Brain pericyte (primary cell): ENCODE data around the gene ACOT7.

Source experiments
- DNase-seq: peaks from one replicate; pipeline ENCODE4 v3.0.0-alpha.2; 2012; ENCODE audit warnings: low read depth, low spot score

ACOT7 gene

DNA sequence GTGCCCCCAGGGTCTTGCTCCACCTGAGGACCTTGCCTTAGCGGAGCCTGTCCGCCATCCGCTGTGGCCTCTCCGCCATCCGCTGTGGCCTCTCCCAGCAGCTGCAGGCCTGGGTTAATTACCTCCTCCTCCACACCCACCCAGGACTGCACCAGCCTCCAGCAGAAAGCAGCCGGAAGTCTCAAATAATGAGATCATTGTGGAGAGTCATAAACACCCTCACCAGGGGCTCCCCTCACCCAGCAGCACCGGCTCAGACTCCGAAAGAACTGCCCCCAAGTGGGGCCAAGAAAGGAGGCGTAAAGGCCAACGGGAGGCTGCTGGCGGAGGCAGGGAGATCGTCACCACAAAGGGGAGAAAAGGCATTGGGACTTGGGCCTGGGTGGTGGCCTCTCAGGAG is 122.0 kb downstream of the ACOT7 start:
- no peak for DNase-seq

DNA sequence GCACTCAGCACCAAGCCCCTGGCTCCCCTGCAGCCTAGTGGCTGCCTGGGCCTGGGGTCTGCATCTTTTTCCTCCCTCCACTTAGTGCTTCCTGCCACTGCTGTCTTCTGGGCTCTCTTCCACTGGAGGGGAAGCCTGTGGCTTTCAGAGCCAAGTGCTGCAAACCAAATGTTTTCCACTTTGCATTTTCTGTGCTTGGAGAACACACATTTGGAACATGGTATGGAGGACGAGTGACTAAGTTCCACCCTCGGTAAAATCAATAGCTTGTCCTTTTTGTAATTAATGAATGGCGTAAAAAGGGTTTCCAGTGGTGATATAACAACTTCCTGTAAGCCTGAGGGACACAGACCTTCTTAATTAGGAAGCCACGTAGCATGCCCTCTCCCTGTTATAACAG is 122.6 kb downstream of the ACOT7 start:
- no peak for DNase-seq

GRCh38 chr1:6270401-6270800 is 123.2 kb downstream of the ACOT7 start:
- DNase-seq = no peak

- no peak for DNase-seq
Measured at GRCh38 chr1:6269720-6270400, 123.7 kb downstream of the ACOT7 start.

DNA sequence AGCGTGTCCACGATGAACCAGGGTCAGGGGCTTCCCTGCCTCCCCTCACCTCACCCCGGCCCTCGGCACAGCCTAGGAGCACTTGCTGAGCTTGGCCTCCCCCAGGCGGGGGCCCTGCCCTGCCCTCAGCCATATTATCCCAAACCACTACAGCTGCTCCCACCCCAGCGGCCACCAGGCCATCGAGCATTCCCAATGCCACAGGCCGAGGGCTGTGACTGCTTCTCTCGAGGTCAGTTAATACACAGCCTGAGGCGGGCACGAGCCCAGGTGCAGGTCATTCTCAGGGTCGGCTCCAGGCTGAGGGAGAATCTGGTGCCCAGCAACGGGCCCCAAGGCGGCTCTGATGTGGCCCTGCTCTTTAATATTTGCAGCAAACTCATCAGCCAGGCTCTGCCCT is 124.3 kb downstream of the ACOT7 start:
- DNase-seq = no peak

GRCh38 chr1:6268415-6268814 is 125.2 kb downstream of the ACOT7 start:
- DNase-seq = no peak

GRCh38 chr1:6267686-6268322 is 125.8 kb downstream of the ACOT7 start:
- DNase-seq = no peak

- no peak for DNase-seq
Measured at GRCh38 chr1:6266641-6267040, 126.9 kb downstream of the ACOT7 start.

DNA sequence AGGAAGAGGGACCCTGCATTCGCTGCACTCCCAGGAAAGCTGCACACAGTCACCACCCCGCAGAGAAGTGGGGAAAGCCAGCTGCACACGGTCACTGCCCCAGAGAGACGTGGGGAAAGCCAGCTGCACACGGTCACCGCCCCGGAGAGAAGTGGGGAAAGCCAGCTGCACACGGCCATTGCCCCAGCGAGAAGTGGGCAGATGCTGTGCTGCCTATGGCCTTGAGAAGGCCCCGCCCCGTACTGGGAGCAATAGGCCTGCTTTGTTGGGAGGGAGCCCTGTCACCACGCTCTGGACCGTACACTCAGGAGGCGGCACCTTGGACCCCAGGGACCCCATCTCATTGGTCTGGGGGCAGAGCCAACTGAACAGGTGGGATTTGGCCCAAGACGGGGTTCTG is 128.4 kb downstream of the ACOT7 start:
- no peak for DNase-seq

DNA sequence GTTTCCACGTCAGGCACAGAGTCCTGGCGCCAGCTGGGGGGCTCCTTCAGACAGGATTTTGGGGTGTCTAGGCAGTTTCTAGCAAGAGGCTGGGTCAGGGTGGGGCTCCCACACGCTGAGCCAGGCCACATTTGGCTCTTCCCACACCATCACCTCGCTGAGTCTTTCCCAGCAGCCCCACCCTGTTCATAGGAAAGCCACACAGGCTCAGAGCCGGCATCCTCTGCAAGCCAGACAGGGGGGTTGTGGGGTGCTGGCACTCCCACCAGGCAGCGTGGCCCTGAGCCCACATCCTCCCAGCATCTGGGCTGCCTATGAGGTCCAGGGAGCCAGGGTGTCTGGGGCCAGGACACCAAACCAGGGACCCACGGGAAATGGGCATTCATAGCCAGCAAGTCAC is 129.9 kb downstream of the ACOT7 start:
- no peak for DNase-seq

GRCh38 chr1:6262555-6263420 is 130.8 kb downstream of the ACOT7 start:
- DNase-seq = no peak

- DNase-seq = no peak
Measured at GRCh38 chr1:6261615-6261995, 132.0 kb downstream of the ACOT7 start.

DNA sequence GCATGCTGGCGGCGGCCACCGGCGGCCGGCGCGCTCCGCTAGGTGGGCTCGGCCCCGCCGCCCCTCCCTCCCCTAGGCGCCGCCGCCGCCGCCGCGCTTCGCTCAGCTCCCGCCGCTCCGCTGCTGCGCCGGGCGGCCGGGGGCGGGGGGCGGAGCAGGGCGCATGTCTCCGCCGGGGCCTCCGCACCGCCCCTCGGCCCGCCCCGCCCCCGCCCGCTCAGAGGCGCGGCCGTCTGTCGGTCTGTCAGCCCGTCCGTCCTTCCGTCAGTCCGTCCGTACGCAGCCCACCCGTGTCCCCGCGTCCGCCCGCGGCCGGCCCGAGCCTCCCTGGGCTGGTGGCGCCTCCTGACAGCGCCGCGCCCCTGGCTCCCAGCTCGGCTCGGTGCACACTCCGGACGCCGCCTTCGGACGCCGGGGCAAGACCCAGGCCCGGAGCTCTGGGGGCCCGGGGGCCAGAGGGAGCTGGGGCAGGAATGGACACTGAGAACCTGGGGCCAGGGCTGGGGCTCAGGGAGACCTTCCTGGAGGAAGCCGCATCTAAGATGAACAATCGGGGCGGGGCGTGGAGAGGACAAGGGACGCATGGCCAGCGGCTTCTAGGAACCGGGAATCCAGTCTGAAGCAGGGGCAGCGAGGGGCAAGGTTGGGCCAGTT is 132.5 kb downstream of the ACOT7 start, which contains the start of gene GPR153:
Gene GPR153, minus strand, starts transcription at position 138 of the 654 bp plus-strand sequence. CDS start 6,193 bp downstream, outside the sequence.
- no peak for DNase-seq

GRCh38 chr1:6260433-6260934 is 133.1 kb downstream of the ACOT7 start:
- DNase-seq = no peak

DNA sequence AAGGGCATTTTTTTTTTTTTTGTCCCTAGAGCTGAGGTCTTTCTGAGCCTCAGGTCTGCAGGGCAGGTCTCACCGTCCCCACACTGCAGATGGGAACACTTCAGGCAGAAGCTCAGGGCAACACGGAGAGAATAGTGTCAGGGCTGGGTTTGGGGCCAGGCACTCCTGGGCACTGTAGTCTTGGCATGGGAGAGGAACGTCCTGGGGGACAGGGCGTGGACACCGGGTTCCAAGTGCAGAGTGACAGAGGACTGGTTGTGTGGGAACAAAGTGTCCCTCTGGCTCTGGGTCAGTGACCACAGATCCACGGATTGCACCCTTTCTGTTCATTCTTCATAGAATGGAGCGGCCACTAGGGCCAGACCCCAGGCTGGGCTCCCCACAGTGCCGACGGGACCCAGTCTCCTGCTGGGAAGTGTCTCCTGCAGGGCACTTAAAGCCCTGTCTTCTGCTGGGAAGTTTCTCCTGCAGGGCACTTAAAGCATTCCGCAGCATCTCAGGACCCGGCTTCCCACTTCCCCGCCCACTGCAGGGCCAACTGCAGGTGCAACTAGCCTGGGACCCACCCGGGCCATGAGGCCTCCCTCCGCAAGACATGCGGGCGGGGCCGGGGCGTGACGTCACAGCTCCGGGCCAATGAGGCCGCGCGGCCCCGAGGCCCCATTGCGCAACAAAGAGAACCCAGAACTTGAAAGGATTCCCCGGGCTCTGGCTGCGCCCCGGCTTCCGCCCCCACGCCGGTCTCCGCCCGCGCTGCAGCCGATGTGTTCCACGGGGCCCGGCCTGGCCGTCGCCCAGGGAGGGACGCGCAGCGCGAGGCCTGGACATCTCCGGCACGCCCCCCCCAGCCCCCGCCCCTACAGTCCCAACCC is 133.8 kb downstream of the ACOT7 start:
- no peak for DNase-seq

GRCh38 chr1:6258675-6259074 is 134.9 kb downstream of the ACOT7 start:
- no peak for DNase-seq

- DNase-seq = no peak
Measured at GRCh38 chr1:6257541-6258069, 136.0 kb downstream of the ACOT7 start.

DNA sequence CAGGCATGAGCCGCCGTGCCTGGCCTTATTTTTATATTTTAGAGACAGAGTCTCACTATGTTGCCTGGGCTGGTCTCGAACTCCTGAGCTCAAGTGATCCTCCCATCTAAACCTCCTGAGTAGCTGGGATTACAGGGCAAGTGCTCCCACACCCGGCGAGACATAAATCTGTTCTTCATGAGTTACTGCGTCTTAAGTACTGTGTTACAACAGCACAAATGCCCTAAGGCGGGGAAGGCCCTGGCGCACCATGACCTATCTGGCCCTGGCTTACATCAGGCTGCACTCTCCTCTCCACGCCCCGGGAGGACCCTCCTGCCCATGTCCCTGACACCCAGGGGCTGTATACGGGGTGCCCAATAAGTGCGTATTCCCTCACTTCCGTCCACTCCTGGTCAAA is 136.9 kb downstream of the ACOT7 start:
- DNase-seq = no peak

DNA sequence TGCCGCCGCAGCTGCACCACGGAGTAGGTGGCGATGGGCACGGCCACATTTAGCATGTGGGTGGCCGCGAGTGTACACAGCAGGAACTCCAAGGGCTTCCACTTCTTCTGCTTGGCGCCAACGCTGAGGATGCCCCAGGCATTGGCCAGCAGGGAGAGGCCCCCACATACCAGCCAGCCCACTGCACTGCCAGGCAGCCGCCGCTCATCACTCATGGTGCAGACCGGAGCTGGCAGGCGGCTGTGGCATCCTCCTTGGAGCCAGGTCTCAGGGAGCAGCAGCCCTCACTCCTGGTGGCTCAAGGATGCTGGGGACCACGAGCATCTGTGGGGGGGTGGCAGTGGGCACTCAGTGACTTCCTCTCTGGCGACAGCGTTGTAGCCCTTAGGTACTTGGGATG is 138.9 kb downstream of the ACOT7 start:
- no peak for DNase-seq

DNA sequence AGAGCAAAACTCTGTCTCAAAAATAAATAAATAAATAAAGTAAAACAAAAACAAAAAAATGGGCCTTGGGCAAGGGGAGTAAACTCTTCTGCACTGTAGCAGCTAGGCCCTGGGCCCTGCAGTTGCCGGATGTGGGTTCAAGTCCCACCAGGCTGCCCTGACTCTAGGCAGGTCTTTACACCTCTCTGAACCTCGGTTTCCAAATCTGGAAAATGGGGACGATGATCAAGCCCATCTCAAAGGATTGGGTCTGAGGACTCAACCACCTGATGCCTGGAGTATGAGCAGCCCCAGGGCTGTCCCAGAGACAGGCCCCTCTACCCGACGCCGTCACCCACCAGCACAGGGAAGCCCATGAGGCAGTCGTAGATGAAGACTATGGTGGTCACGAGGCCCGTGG is 140.2 kb downstream of the ACOT7 start:
- no peak for DNase-seq

GRCh38 chr1:6252374-6252710 is 141.2 kb downstream of the ACOT7 start:
- DNase-seq = no peak
